ENCODE results near the gene SNRNP25.

DNA sequence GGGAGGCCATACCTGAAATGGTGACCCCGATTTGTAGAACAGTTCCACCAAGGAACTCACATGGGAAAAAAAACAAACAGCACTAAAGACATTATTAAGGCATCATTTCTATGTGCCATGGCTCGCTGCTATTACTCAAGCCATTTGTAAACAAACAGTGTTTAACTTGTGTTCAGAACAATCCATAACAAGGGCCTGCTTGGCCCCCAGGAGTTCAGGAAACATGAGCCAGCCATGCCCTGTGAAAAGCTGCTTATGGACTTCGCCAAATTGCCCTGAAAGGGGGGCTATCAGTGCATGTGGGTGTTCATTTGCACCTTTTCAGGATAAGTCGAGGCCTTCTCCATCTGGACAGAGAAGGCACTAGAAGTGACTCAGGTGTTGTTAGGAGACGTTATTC, 8.2 kb upstream of the SNRNP25 start:
- no peak for TF ChIP-seq POLR2AphosphoS5 (IDR thresholded peaks at IDR 0.05)
- TF ChIP-seq, protein P1, sequence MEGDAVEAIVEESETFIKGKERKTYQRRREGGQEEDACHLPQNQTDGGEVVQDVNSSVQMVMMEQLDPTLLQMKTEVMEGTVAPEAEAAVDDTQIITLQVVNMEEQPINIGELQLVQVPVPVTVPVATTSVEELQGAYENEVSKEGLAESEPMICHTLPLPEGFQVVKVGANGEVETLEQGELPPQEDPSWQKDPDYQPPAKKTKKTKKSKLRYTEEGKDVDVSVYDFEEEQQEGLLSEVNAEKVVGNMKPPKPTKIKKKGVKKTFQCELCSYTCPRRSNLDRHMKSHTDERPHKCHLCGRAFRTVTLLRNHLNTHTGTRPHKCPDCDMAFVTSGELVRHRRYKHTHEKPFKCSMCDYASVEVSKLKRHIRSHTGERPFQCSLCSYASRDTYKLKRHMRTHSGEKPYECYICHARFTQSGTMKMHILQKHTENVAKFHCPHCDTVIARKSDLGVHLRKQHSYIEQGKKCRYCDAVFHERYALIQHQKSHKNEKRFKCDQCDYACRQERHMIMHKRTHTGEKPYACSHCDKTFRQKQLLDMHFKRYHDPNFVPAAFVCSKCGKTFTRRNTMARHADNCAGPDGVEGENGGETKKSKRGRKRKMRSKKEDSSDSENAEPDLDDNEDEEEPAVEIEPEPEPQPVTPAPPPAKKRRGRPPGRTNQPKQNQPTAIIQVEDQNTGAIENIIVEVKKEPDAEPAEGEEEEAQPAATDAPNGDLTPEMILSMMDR (IDR thresholded peaks at IDR 0.05) = no peak
- TF ChIP-seq POLR2A (IDR thresholded peaks at IDR 0.05) = no peak
- TF ChIP-seq EP300 (IDR thresholded peaks at IDR 0.05) = no peak
